Measurements from ENCODE around the gene SLC4A11.
A peak's percentile ranks its signal among the peaks of the same experiment; 100 is the strongest.
"Not testable (repeated sequence)": the region's sequence is repeated elsewhere in the genome, so short reads cannot be mapped to it uniquely, and the experiment has no call there.

The SLC4A11 gene

GRCh38 chr20:3227506-3227905 lies 11.5 kb downstream of the SLC4A11 start:
- no peak for DNase-seq

- no peak for DNase-seq
These were observed 12.1 kb downstream of the SLC4A11 start for GRCh38 chr20:3226864-3227263.

- DNase-seq = no peak
These were observed 12.9 kb downstream of the SLC4A11 start for GRCh38 chr20:3226093-3226492.

- no peak for DNase-seq
These were observed 14.1 kb downstream of the SLC4A11 start for GRCh38 chr20:3224681-3225421.

- no peak for DNase-seq
These were observed 14.9 kb downstream of the SLC4A11 start for GRCh38 chr20:3223994-3224680.

GRCh38 chr20:3223651-3223993 lies 15.4 kb downstream of the SLC4A11 start:
- no peak for DNase-seq

GRCh38 chr20:3222635-3223600 lies 16.1 kb downstream of the SLC4A11 start:
- DNase-seq = no peak

GRCh38 chr20:3221398-3222226 lies 17.4 kb downstream of the SLC4A11 start:
- no peak for DNase-seq

GRCh38 chr20:3218307-3218988 lies 20.5 kb downstream of the SLC4A11 start:
- peak; percentile 55 for DNase-seq

GRCh38 chr20:3215359-3215917 lies 23.6 kb downstream of the SLC4A11 start:
- DNase-seq = not testable (repeated sequence)

- DNase-seq = no peak
These were observed 25.8 kb downstream of the SLC4A11 start for GRCh38 chr20:3213226-3213625.

GRCh38 chr20:3210346-3210745 lies 28.6 kb downstream of the SLC4A11 start:
- DNase-seq = no peak

- DNase-seq = peak; percentile 31
These were observed 29.1 kb downstream of the SLC4A11 start for GRCh38 chr20:3209946-3210317.

- peak; percentile 71 for DNase-seq
These were observed 29.6 kb downstream of the SLC4A11 start, which contains the start of gene ITPA for GRCh38 chr20:3209257-3209945. TSS of gene ITPA (plus strand) at chr20:3209498. CDS start at chr20:3209552, 54 bp downstream.

- DNase-seq = peak; percentile 27
These were observed 30.2 kb downstream of the SLC4A11 start for GRCh38 chr20:3208786-3209256.

- peak; percentile 92 for DNase-seq
These were observed 34.7 kb downstream of the SLC4A11 start, which contains the start of gene DDRGK1 for GRCh38 chr20:3204124-3204794. TSS of gene DDRGK1 (minus strand) at chr20:3204682. CDS start at chr20:3204627, 55 bp downstream.

- DNase-seq = peak; percentile 39
These were observed 35.5 kb downstream of the SLC4A11 start for GRCh38 chr20:3203315-3204123.

- DNase-seq = no peak
These were observed 36.0 kb downstream of the SLC4A11 start for GRCh38 chr20:3202965-3203314.

All from suppressor macrophage treated with lipopolysaccharide for 4 hours (primary cell).